ENCODE measurements around the gene RDX. TPM values are rescaled to one million over a fixed set of nuclear protein-coding genes. Genes with fewer than 3 reads are reported as not detected.
A peak's percentile ranks its signal among the peaks of the same experiment; 100 is the strongest.
"Not testable (repeated sequence)": the region's sequence is repeated elsewhere in the genome, so short reads cannot be mapped to it uniquely, and the experiment has no call there.

The RDX gene
- total and polyA plus RNA-seq, 2 donors from 2014 or later: 28.0 to 97.3 TPM

- TF ChIP-seq CTCF (IDR thresholded peaks at IDR 0.05; ENCODE audit: borderline replicate concordance, extremely low read depth, insufficient read depth): no peak
- Histone ChIP-seq H3K4me3 (ENCODE audit: low read length in 3 of 3) (no peak overlapping the region), H3K36me3 (ENCODE audit: control insufficient read depth in 2 of 3, insufficient read depth in 3 of 3, low read length in 3 of 3) (no peaks in the 10 kb centered on the region), H3K27ac (ENCODE audit: low read depth in 2 of 2, low read length in 2 of 2) (no peak overlapping the region), H3K9me3 (ENCODE audit: control insufficient read depth in 2 of 3, insufficient read depth in 1 of 3, low read length in 3 of 3) (no peaks in the 10 kb centered on the region), H3K4me1 (ENCODE audit: control insufficient read depth in 2 of 3, insufficient read depth in 2 of 3, low read depth in 1 of 3, low read length in 3 of 3) (no peaks in the 10 kb centered on the region), H3K9ac (ENCODE audit: low read length in 3 of 3) (no peak overlapping the region), H3K27me3 (ENCODE audit: control insufficient read depth, insufficient read depth, low read length) (no peaks in the 10 kb centered on the region)
- FAIRE-seq: no peak
- no peak for DNase-seq
- intact Hi-C loops (cut with DNase I): no loop called here
These were observed 77.2 kb downstream of the RDX start for GRCh38 chr11:110219006-110219785.

- Histone ChIP-seq H3K36me3 (ENCODE audit: control insufficient read depth in 2 of 3, insufficient read depth in 3 of 3, low read length in 3 of 3) (no peaks in the 10 kb centered on the region), H3K27me3 (ENCODE audit: control insufficient read depth, insufficient read depth, low read length) (no peaks in the 10 kb centered on the region), H3K4me3 (ENCODE audit: low read length in 3 of 3) (no peak overlapping the region), H3K4me1 (ENCODE audit: control insufficient read depth in 2 of 3, insufficient read depth in 2 of 3, low read depth in 1 of 3, low read length in 3 of 3) (no peaks in the 10 kb centered on the region), H3K9ac (ENCODE audit: low read length in 3 of 3) (no peak overlapping the region), H3K9me3 (ENCODE audit: control insufficient read depth in 2 of 3, insufficient read depth in 1 of 3, low read length in 3 of 3) (no peaks in the 10 kb centered on the region), H3K27ac (ENCODE audit: low read depth in 2 of 2, low read length in 2 of 2) (no peak overlapping the region)
- DNase-seq (no peak), FAIRE-seq (no peak)
- intact Hi-C loops (cut with DNase I): no loop called here
- TF ChIP-seq CTCF (IDR thresholded peaks at IDR 0.05; ENCODE audit: borderline replicate concordance, extremely low read depth, insufficient read depth): no peak
These were observed 78.5 kb downstream of the RDX start for GRCh38 chr11:110217936-110218335.

GRCh38 chr11:110217223-110217877 is 79.1 kb downstream of the RDX start:
- TF ChIP-seq CTCF (IDR thresholded peaks at IDR 0.05; ENCODE audit: borderline replicate concordance, extremely low read depth, insufficient read depth): no peak
- FAIRE-seq: no peak
- intact Hi-C loops (cut with DNase I): no loop called here
- Histone ChIP-seq H3K4me3 (ENCODE audit: low read length in 3 of 3) (no peak overlapping the region), H3K36me3 (ENCODE audit: control insufficient read depth in 2 of 3, insufficient read depth in 3 of 3, low read length in 3 of 3) (no peaks in the 10 kb centered on the region), H3K9ac (ENCODE audit: low read length in 3 of 3) (no peak overlapping the region), H3K27ac (ENCODE audit: low read depth in 2 of 2, low read length in 2 of 2) (no peak overlapping the region), H3K4me1 (ENCODE audit: control insufficient read depth in 2 of 3, insufficient read depth in 2 of 3, low read depth in 1 of 3, low read length in 3 of 3) (no peaks in the 10 kb centered on the region), H3K27me3 (ENCODE audit: control insufficient read depth, insufficient read depth, low read length) (no peaks in the 10 kb centered on the region), H3K9me3 (ENCODE audit: control insufficient read depth in 2 of 3, insufficient read depth in 1 of 3, low read length in 3 of 3) (no peaks in the 10 kb centered on the region)
- no peak for DNase-seq

GRCh38 chr11:110209313-110209694 is 87.1 kb downstream of the RDX start:
- not testable (repeated sequence) for H3K36me3 ChIP-seq (ENCODE audit: control insufficient read depth in 2 of 3, insufficient read depth in 3 of 3, low read length in 3 of 3); H3K4me1 ChIP-seq (ENCODE audit: control insufficient read depth in 2 of 3, insufficient read depth in 2 of 3, low read depth in 1 of 3, low read length in 3 of 3); H3K9ac ChIP-seq (ENCODE audit: low read length in 3 of 3); H3K27ac ChIP-seq (ENCODE audit: low read depth in 2 of 2, low read length in 2 of 2); DNase-seq; H3K27me3 ChIP-seq (ENCODE audit: control insufficient read depth, insufficient read depth, low read length); H3K9me3 ChIP-seq (ENCODE audit: control insufficient read depth in 2 of 3, insufficient read depth in 1 of 3, low read length in 3 of 3); FAIRE-seq
- intact Hi-C loops (cut with DNase I): loop anchor here (10.0 kb wide), 1 partner anchor 225 kb away; no protein-coding TSS in a partner anchor
- H3K4me3 ChIP-seq (ENCODE audit: low read length in 3 of 3): peak overlapping the region in 1 of 3 donors; percentile 43

GRCh38 chr11:110208678-110209312 is 87.6 kb downstream of the RDX start:
- not testable (repeated sequence) for H3K27me3 ChIP-seq (ENCODE audit: control insufficient read depth, insufficient read depth, low read length); H3K4me1 ChIP-seq (ENCODE audit: control insufficient read depth in 2 of 3, insufficient read depth in 2 of 3, low read depth in 1 of 3, low read length in 3 of 3); H3K9ac ChIP-seq (ENCODE audit: low read length in 3 of 3); H3K9me3 ChIP-seq (ENCODE audit: control insufficient read depth in 2 of 3, insufficient read depth in 1 of 3, low read length in 3 of 3); DNase-seq; H3K27ac ChIP-seq (ENCODE audit: low read depth in 2 of 2, low read length in 2 of 2); H3K36me3 ChIP-seq (ENCODE audit: control insufficient read depth in 2 of 3, insufficient read depth in 3 of 3, low read length in 3 of 3); FAIRE-seq
- peak overlapping the region; percentile 11 to 43 (median 32) for H3K4me3 ChIP-seq (ENCODE audit: low read length in 3 of 3)
- intact Hi-C loops (cut with DNase I): loop anchor here (10.0 kb wide), 1 partner anchor 226 kb away; no protein-coding TSS in a partner anchor

All from kidney (tissue), 14 donors.